Skeletal muscle cell (primary cell): ENCODE measurements around the gene ICOSLG.
"Not testable (repeated sequence)": the region's sequence is repeated elsewhere in the genome, so short reads cannot be mapped to it uniquely, and the experiment has no call there.

ENCODE experiments used
- DNase-seq: peaks from one replicate; pipeline ENCODE4 v3.0.0-alpha.2; 2010; ENCODE audit warnings: low read depth
- H3K4me3 ChIP-seq: 2 replicates; pipeline ENCODE4 v1.5.1; 2011; ENCODE audit warnings: low read depth, mild to moderate bottlenecking, control low read depth, low read length, moderate library complexity

Gene ICOSLG

GRCh38 chr21:44267655-44268142, 27.0 kb upstream of the ICOSLG start:
- H3K4me3 ChIP-seq = no peak overlapping the region
- no peak for DNase-seq

- H3K4me3 ChIP-seq = no peak overlapping the region
These were observed 25.1 kb upstream of the ICOSLG start for GRCh38 chr21:44265734-44266270.

GRCh38 chr21:44263768-44264167, 23.0 kb upstream of the ICOSLG start:
- no peak for DNase-seq
- no peak overlapping the region for H3K4me3 ChIP-seq

More at GRCh38 chr21:44265734-44266270, 25.1 kb upstream of the ICOSLG start:
- no peak for DNase-seq

- H3K4me3 ChIP-seq = no peak overlapping the region
- DNase-seq = no peak
These were observed 22.5 kb upstream of the ICOSLG start for GRCh38 chr21:44263221-44263760.

- DNase-seq = no peak
- H3K4me3 ChIP-seq = no peak overlapping the region
These were observed 21.8 kb upstream of the ICOSLG start for GRCh38 chr21:44262338-44263056.

GRCh38 chr21:44261675-44262295, 21.0 kb upstream of the ICOSLG start, which contains the start of gene DNMT3L:
Gene DNMT3L (minus strand): TSS chr21:44261897. CDS start chr21:44261259, 638 bp downstream.
- no peak within 1 kb of the TSS for H3K4me3 ChIP-seq
- no peak for DNase-seq

- H3K4me3 ChIP-seq = no peak overlapping the region
- no peak for DNase-seq
These were observed 20.3 kb upstream of the ICOSLG start for GRCh38 chr21:44260791-44261631.

- no peak overlapping the region for H3K4me3 ChIP-seq
- DNase-seq = no peak
These were observed 19.3 kb upstream of the ICOSLG start for GRCh38 chr21:44260066-44260465.

- H3K4me3 ChIP-seq = no peak overlapping the region
- no peak for DNase-seq
These were observed 18.5 kb upstream of the ICOSLG start for GRCh38 chr21:44259082-44259705.

- no peak overlapping the region for H3K4me3 ChIP-seq
- DNase-seq = no peak
These were observed 17.4 kb upstream of the ICOSLG start for GRCh38 chr21:44258056-44258725.

- no peak for DNase-seq
- no peak overlapping the region for H3K4me3 ChIP-seq
These were observed 14.8 kb upstream of the ICOSLG start for GRCh38 chr21:44255511-44255981.

- H3K4me3 ChIP-seq = no peak overlapping the region
- DNase-seq = no peak
These were observed 13.3 kb upstream of the ICOSLG start for GRCh38 chr21:44253832-44254710.

GRCh38 chr21:44249204-44250037, 8.7 kb upstream of the ICOSLG start:
- H3K4me3 ChIP-seq, DNase-seq: not testable (repeated sequence)

GRCh38 chr21:44247904-44248303, 7.2 kb upstream of the ICOSLG start:
- not testable (repeated sequence) for H3K4me3 ChIP-seq, DNase-seq

- not testable (repeated sequence) for DNase-seq, H3K4me3 ChIP-seq
These were observed 3.2 kb upstream of the ICOSLG start for GRCh38 chr21:44243980-44244379.

- not testable (repeated sequence) for DNase-seq, H3K4me3 ChIP-seq
These were observed 538 bp upstream of the ICOSLG start for GRCh38 chr21:44241281-44241680.

- not testable (repeated sequence) for H3K4me3 ChIP-seq, DNase-seq
These were observed 390 bp downstream of the ICOSLG start for GRCh38 chr21:44240353-44240752.
